IPS-20b (cell line): ENCODE results near the gene SPTBN5.
A peak's percentile ranks its signal among the peaks of the same experiment; 100 is the strongest.

Experiments
- H3K27ac ChIP-seq: one replicate; pipeline ENCODE4 v1.5.1; 2013; ENCODE audit warnings: low read length
- H3K27me3 ChIP-seq: 2 replicates; pipeline ENCODE4 v1.6.1; 2013; ENCODE audit warnings: mild to moderate bottlenecking, low read length, inconsistent platforms; ENCODE audit not compliant: insufficient read depth
- H3K36me3 ChIP-seq: 2 replicates; pipeline ENCODE4 v1.6.1; 2013; ENCODE audit warnings: low read depth, mild to moderate bottlenecking, inconsistent platforms, low read length, moderate library complexity; ENCODE audit not compliant: insufficient read depth
- H3K4me1 ChIP-seq: 2 replicates; pipeline ENCODE4 v1.6.1; 2013; ENCODE audit warnings: mild to moderate bottlenecking, control low read depth, inconsistent platforms, low read length, moderate library complexity; ENCODE audit not compliant: insufficient read depth
- H3K4me3 ChIP-seq: 2 replicates; pipeline ENCODE4 v1.5.1; 2013; ENCODE audit warnings: mild to moderate bottlenecking, low read length, inconsistent platforms
- H3K9ac ChIP-seq: 2 replicates; pipeline ENCODE4 v1.6.1; 2013; ENCODE audit warnings: low read depth, mild to moderate bottlenecking, inconsistent platforms, low read length, moderate library complexity
- H3K9me3 ChIP-seq: 2 replicates; pipeline ENCODE4 v1.6.1; 2013; ENCODE audit warnings: mild to moderate bottlenecking, low read depth, low read length, inconsistent platforms; ENCODE audit not compliant: insufficient read depth

The SPTBN5 gene

GRCh38 chr15:41887161-41887560, 6.7 kb downstream of the SPTBN5 start:
- peaks cover 15% of the 10 kb centered on the region for H3K27me3 ChIP-seq

GRCh38 chr15:41886741-41887140, 7.1 kb downstream of the SPTBN5 start:
- no peak overlapping the region for H3K4me3 ChIP-seq
- no peaks in the 10 kb centered on the region for H3K36me3 ChIP-seq
- peaks cover 18% of the 10 kb centered on the region for H3K27me3 ChIP-seq
- no peak overlapping the region for H3K27ac ChIP-seq
- H3K9ac ChIP-seq = no peak overlapping the region
- H3K9me3 ChIP-seq = no peaks in the 10 kb centered on the region
- no peaks in the 10 kb centered on the region for H3K4me1 ChIP-seq

More at GRCh38 chr15:41887161-41887560, 6.7 kb downstream of the SPTBN5 start:
- Histone ChIP-seq H3K9me3 (no peaks in the 10 kb centered on the region), H3K27ac (no peak overlapping the region), H3K36me3 (no peaks in the 10 kb centered on the region), H3K4me1 (no peaks in the 10 kb centered on the region), H3K4me3 (no peak overlapping the region), H3K9ac (no peak overlapping the region)

DNA sequence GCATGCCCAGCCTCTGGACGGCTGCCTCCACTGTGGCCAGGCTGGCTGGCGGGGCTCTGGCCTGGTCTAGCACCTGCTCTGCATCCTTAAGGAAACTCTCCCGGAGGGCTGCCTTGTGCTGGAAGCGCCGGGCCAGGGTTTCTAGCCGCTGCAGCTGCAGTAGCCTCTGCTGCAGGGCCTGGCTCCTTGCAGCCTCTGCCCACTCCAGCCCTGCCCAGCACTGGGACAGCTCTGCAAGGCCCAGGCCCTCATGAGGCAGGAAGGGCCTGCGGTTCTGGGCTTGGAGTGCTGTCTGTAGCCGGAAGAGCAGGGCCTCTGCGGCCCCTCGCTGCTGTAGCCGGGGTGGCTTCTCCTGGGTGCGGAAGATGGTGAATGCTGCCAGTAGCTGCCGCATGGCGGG, 8.0 kb downstream of the SPTBN5 start:
- Histone ChIP-seq H3K4me3 (no peak overlapping the region), H3K9me3 (no peaks in the 10 kb centered on the region), H3K4me1 (no peaks in the 10 kb centered on the region), H3K36me3 (no peaks in the 10 kb centered on the region), H3K9ac (no peak overlapping the region), H3K27me3 (peaks cover 27% of the 10 kb centered on the region), H3K27ac (no peak overlapping the region)

GRCh38 chr15:41885321-41885720, 8.5 kb downstream of the SPTBN5 start:
- Histone ChIP-seq H3K27me3 (peaks cover 32% of the 10 kb centered on the region), H3K27ac (no peak overlapping the region), H3K9me3 (no peaks in the 10 kb centered on the region), H3K9ac (no peak overlapping the region), H3K4me1 (no peaks in the 10 kb centered on the region), H3K4me3 (no peak overlapping the region), H3K36me3 (no peaks in the 10 kb centered on the region)

- Histone ChIP-seq H3K4me3 (no peak overlapping the region), H3K9ac (no peak overlapping the region), H3K4me1 (no peaks in the 10 kb centered on the region), H3K9me3 (no peaks in the 10 kb centered on the region), H3K36me3 (no peaks in the 10 kb centered on the region), H3K27me3 (peaks cover 41% of the 10 kb centered on the region), H3K27ac (no peak overlapping the region)
Observed at GRCh38 chr15:41884458-41884857, 9.4 kb downstream of the SPTBN5 start.

DNA sequence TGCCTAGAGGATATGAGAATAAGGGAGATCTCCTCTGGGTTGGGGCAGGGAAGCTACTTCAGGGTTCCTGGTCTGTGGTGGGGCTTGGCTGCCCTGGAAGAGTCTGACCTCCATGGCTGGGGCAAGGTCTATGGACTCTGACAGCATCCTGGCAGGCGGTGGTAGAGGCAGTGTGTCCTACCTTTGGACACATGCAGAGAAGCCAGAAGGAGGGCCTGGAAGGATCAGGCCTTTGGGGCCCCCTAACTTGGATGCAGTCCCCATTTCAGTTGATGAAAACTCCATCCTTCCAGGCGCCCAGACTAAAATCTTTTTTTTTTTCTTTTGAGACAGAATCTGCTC, 10.4 kb downstream of the SPTBN5 start:
- no peak overlapping the region for H3K4me3 ChIP-seq
- no peak overlapping the region for H3K9ac ChIP-seq
- no peak overlapping the region for H3K27ac ChIP-seq
- peaks cover 42% of the 10 kb centered on the region for H3K27me3 ChIP-seq
- no peaks in the 10 kb centered on the region for H3K9me3 ChIP-seq
- no peaks in the 10 kb centered on the region for H3K4me1 ChIP-seq
- H3K36me3 ChIP-seq = no peaks in the 10 kb centered on the region

DNA sequence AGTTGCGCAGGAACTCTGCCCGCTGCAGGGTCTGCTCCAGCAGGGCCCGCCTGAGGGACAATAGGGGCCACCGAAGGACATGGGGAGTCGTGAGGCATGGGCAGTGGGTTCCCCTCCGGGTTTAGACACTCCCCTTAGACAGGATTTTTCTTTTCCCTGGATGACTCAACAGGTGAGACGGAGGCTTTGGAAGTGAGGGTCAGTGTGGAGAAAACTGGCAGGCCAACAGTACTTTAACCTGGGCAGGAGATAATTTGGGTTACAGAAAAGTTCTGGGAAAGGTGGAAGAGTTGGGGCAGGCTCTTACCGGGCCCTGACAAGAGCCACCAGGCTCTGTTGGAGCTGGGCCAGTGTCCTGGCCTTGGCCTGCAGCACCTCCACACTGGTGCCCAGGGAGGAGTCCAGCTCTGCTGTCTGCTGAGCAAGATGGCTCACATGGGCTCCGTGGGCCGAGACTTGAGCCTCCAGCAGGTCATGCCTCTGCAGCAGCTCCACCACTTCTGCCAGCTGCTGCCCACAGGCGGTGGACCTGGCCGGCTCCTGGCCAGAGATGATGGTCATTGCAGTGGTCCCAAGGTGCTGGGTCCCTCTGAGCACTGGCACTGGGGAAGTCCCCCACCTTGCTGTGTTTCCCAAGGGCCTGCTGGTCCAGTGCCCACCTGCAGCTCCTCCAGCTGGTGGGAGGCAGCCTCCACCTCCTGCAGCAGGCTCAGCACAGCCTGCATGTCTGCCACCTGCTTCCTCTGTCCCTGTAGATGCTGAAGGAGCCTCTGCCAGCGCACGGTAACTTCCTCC, 11.0 kb downstream of the SPTBN5 start:
- Histone ChIP-seq H3K9me3 (no peaks in the 10 kb centered on the region), H3K36me3 (no peaks in the 10 kb centered on the region), H3K27ac (no peak overlapping the region), H3K4me3 (peak overlapping the region; percentile 56; the same call in 1 of the 2 replicates), H3K9ac (no peak overlapping the region), H3K4me1 (no peaks in the 10 kb centered on the region), H3K27me3 (peaks cover 42% of the 10 kb centered on the region)

DNA sequence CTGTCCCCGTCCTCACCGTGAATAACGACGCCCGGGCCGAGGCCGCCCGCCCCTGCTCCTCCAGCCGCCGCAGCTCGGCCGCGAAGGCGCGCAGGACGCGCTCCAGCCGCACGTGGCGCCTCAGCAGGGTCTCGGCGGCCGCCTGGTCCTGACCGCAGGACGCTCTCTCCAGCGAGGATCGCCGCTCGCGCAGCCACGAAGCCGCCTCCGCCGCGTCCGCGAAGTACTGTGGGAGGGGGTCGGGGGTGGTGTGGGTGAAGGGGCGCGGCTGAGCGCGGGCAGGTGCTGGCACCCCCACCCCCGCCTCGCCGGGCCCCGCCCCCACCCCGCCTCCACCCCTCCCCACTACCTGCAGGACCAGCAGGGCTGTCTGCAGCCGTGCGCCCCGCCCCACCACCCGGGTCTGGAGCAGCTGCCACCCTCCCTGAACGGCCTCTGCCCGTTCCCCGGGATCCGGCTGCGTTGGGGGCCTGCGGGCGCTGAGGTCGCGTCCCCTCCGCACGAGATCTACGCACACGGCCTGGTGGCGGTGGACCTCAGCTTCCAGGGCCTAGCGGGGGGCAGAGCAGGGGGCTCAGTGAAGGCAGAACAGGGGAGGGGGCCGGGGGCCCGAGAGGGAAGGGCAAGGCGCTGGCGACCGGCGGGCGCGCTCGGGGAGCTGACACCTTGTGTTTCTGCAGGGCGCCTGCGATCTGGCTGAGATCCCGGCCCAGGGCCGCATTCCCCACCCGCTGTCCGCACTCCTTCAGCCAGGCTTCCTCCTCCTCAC, 11.7 kb downstream of the SPTBN5 start:
- Histone ChIP-seq H3K27ac (no peak overlapping the region), H3K9me3 (no peaks in the 10 kb centered on the region), H3K36me3 (no peaks in the 10 kb centered on the region), H3K27me3 (peaks cover 42% of the 10 kb centered on the region), H3K4me1 (no peaks in the 10 kb centered on the region), H3K9ac (no peak overlapping the region), H3K4me3 (peak overlapping the region; percentile 56; the same call in 1 of the 2 replicates)

GRCh38 chr15:41881550-41881919, 12.3 kb downstream of the SPTBN5 start:
- Histone ChIP-seq H3K9me3 (no peaks in the 10 kb centered on the region), H3K27me3 (peaks cover 42% of the 10 kb centered on the region), H3K4me1 (no peaks in the 10 kb centered on the region), H3K27ac (no peak overlapping the region), H3K4me3 (no peak overlapping the region), H3K36me3 (no peaks in the 10 kb centered on the region), H3K9ac (no peak overlapping the region)

DNA sequence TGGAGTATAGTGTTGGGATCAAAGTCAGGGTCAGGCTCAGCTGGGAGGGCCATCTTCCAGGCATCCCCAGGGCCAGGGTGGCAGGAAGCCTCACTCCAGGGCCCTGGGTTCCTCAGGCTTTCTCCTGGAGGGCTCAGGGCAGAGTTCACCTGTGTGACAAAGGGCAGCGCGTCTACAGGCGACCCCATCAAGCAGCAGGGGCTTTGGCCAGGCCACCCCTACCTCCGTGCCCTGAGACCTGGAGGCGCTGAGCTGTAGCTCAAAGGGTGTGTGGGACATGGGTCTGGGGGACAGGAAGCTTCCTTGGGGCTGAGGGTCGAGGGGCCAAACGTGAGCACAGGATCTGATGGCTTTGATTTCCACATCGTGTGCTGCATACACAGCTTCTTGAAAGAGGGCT, 12.8 kb downstream of the SPTBN5 start:
- Histone ChIP-seq H3K27ac (no peak overlapping the region), H3K4me1 (no peaks in the 10 kb centered on the region), H3K27me3 (peaks cover 42% of the 10 kb centered on the region), H3K9ac (no peak overlapping the region), H3K4me3 (no peak overlapping the region), H3K9me3 (no peaks in the 10 kb centered on the region), H3K36me3 (no peaks in the 10 kb centered on the region)

DNA sequence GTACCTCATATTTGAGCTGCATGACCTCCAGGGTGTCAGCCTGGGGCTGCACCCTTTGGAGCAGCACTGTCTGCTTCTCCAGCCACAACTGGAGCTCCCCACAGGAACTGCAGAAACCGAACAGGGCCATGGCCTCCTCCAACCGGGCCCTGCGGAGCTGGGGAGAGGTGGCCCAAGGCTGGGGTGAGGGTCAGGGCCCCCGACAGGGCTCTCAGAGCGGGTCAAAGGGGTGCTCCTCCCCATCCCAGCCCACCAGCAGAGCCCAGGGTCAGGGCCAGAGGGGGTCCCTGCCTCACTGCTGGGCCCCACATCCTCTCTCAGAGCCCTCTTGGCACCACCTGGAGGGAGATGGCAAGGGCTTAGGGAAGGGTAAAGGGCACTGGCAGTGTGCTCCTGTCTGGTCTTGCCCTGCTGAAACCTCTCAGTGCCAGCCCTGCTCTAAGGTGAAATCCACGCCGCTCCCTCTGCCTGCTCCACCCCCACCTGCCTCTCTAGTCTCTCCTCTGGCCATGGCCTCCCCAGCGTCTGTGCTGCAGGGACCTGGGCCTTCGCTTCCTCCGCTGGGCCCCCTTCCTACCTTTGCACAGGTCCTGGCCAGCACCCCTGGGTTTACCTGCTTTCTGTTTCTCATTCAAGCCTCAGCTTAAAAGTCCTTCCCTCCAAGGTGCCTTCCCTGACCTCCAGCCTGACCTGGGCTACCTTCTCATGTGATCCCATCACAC, 13.5 kb downstream of the SPTBN5 start:
- Histone ChIP-seq H3K9ac (no peak overlapping the region), H3K27ac (no peak overlapping the region), H3K4me3 (no peak overlapping the region), H3K4me1 (no peaks in the 10 kb centered on the region), H3K36me3 (no peaks in the 10 kb centered on the region), H3K9me3 (no peaks in the 10 kb centered on the region), H3K27me3 (peaks cover 42% of the 10 kb centered on the region)
